GM21529 (cell line): ENCODE data around the gene LHX4.

Experiments
- ATAC-seq: cut with Tn5 transposase; IDR thresholded peaks from one replicate; pipeline ENCODE4 v1.9.1; 2021; ENCODE audit not compliant: unreplicated experiment

Gene LHX4

GRCh38 chr1:180229483-180230415 is at the start of gene LHX4:
Gene LHX4, plus strand, starts transcription at chr1:180230264. Its CDS starts 266 bp downstream, at chr1:180230530.
- ATAC-seq = no peak

GRCh38 chr1:180181048-180181447 is 49.0 kb upstream of the LHX4 start:
- no peak for ATAC-seq

- ATAC-seq = no peak
Measured at GRCh38 chr1:180181996-180182642, 47.9 kb upstream of the LHX4 start.

- no peak for ATAC-seq
Measured at GRCh38 chr1:180182643-180183311, 47.3 kb upstream of the LHX4 start.

- no peak for ATAC-seq
Measured at GRCh38 chr1:180183426-180183825, 46.6 kb upstream of the LHX4 start.

GRCh38 chr1:180184041-180184440 is 46.0 kb upstream of the LHX4 start:
- no peak for ATAC-seq

GRCh38 chr1:180185281-180185680 is 44.8 kb upstream of the LHX4 start:
- no peak for ATAC-seq

GRCh38 chr1:180185971-180186645 is 44.0 kb upstream of the LHX4 start:
- ATAC-seq = no peak

GRCh38 chr1:180186831-180187230 is 43.2 kb upstream of the LHX4 start:
- no peak for ATAC-seq

- ATAC-seq = no peak
Measured at GRCh38 chr1:180187626-180188025, 42.4 kb upstream of the LHX4 start.

- no peak for ATAC-seq
Measured at GRCh38 chr1:180188091-180188506, 42.0 kb upstream of the LHX4 start.

GRCh38 chr1:180188684-180189175 is 41.3 kb upstream of the LHX4 start:
- no peak for ATAC-seq

- no peak for ATAC-seq
Measured at GRCh38 chr1:180190091-180190490, 40.0 kb upstream of the LHX4 start.

GRCh38 chr1:180192172-180192571 is 37.9 kb upstream of the LHX4 start:
- no peak for ATAC-seq

GRCh38 chr1:180193141-180194047 is 36.7 kb upstream of the LHX4 start:
- no peak for ATAC-seq

- no peak for ATAC-seq
Measured at GRCh38 chr1:180194048-180194425, 36.0 kb upstream of the LHX4 start.

- ATAC-seq = no peak
Measured at GRCh38 chr1:180194546-180195207, 35.4 kb upstream of the LHX4 start.

GRCh38 chr1:180195401-180195800 is 34.7 kb upstream of the LHX4 start:
- ATAC-seq = no peak

GRCh38 chr1:180195916-180196315 is 34.1 kb upstream of the LHX4 start:
- ATAC-seq = no peak
